WTC11 (cell line): ENCODE measurements around the gene PNMA8C. TPM values are rescaled to one million over a fixed set of nuclear protein-coding genes. Genes with fewer than 3 reads are reported as not detected.
"Not testable (repeated sequence)": the region's sequence is repeated elsewhere in the genome, so short reads cannot be mapped to it uniquely, and the experiment has no call there.

Experiments used
- ATAC-seq: fragments of 200-7000 bp; cut with Tn5 transposase; 2 replicates; pipeline ENCODE4 v1.10.0; 2021; ENCODE audit warnings: mild to moderate bottlenecking, moderate library complexity
- CTCF ChIA-PET: fragments of 300-600 bp; sonication (Branson Sonifier 250); formaldehyde crosslinking; loops from one replicate; lab custom pipeline; 2021; ENCODE audit warnings: antibody characterized with exemption; lab: Charles Lee
- POLR2A ChIA-PET: fragments of 350-600 bp; sonication (Branson Sonifier 250); formaldehyde crosslinking; loops from one replicate; lab custom pipeline; 2021; ENCODE audit warnings: antibody characterized with exemption; lab: Charles Lee
- DNase-seq: peaks from one replicate; pipeline ENCODE4 v3.0.0; 2021; ENCODE audit warnings: low spot score
- H3K27ac Mint-ChIP-seq: 2 replicates; pipeline ENCODE4 v1.8.0; 2021; ENCODE audit warnings: mixed read lengths
- H3K27me3 Mint-ChIP-seq: 2 replicates; pipeline ENCODE4 v1.8.0; 2021; ENCODE audit warnings: low read depth, mild to moderate bottlenecking, moderate library complexity, mixed read lengths
- H3K36me3 Mint-ChIP-seq: 2 replicates; pipeline ENCODE4 v1.8.0; 2021; ENCODE audit warnings: mixed read lengths
- H3K4me1 Mint-ChIP-seq: 2 replicates; pipeline ENCODE4 v1.8.0; 2022; ENCODE audit warnings: mixed read lengths
- H3K4me3 Mint-ChIP-seq: 2 replicates; pipeline ENCODE4 v1.8.0; 2021; ENCODE audit warnings: mild to moderate bottlenecking, moderate library complexity, mixed read lengths
- H3K9me3 Mint-ChIP-seq: 2 replicates; pipeline ENCODE4 v1.8.0; 2021; ENCODE audit warnings: mixed read lengths
- ATF2 ChIP-seq: sonication (generic); formaldehyde crosslinking; IDR thresholded peaks from 2 replicates; pipeline ENCODE4 v1.8.1; 2022; ENCODE audit warnings: low read depth, missing genetic modification reagents, borderline replicate concordance
- CTCF ChIP-seq: fragments of 200-600 bp; IDR thresholded peaks from 2 replicates; pipeline ENCODE4 v1.8.0; 2022; ENCODE audit warnings: antibody characterized with exemption
- E2F1 ChIP-seq: sonication (generic); formaldehyde crosslinking; IDR thresholded peaks from 2 replicates; pipeline ENCODE4 v1.8.0; 2022; ENCODE audit warnings: mild to moderate bottlenecking, missing genetic modification reagents
- E2F4 ChIP-seq: sonication (generic); formaldehyde crosslinking; IDR thresholded peaks from 2 replicates; pipeline ENCODE4 v1.8.1; 2022; ENCODE audit warnings: low read depth, mild to moderate bottlenecking, moderate library complexity, missing genetic modification reagents, borderline replicate concordance
- ETV6 ChIP-seq: sonication (generic); formaldehyde crosslinking; IDR thresholded peaks from 2 replicates; pipeline ENCODE4 v1.8.1; 2022; ENCODE audit warnings: mild to moderate bottlenecking, missing genetic modification reagents
- FOXJ3 ChIP-seq: sonication (generic); formaldehyde crosslinking; IDR thresholded peaks from 2 replicates; pipeline ENCODE4 v1.9.0; 2021; ENCODE audit warnings: missing genetic modification reagents, mild to moderate bottlenecking, borderline replicate concordance
- GABPB1 ChIP-seq: sonication (generic); formaldehyde crosslinking; IDR thresholded peaks from 2 replicates; pipeline ENCODE4 v1.8.1; 2023; ENCODE audit warnings: mild to moderate bottlenecking, missing genetic modification reagents
- GTF2I ChIP-seq: fragments of 250-450 bp; sonication (Bioruptor Pico); conservative IDR thresholded peaks from 2 replicates; pipeline ENCODE4 v1.4.0; 2021; ENCODE audit warnings: mild to moderate bottlenecking
- HMGXB4 ChIP-seq: sonication (generic); formaldehyde crosslinking; IDR thresholded peaks from 2 replicates; pipeline ENCODE4 v1.8.1; 2023; ENCODE audit warnings: mild to moderate bottlenecking, moderate library complexity, missing genetic modification reagents
- IRF1 ChIP-seq: sonication (generic); formaldehyde crosslinking; IDR thresholded peaks from 2 replicates; pipeline ENCODE4 v1.8.0; 2023; ENCODE audit warnings: missing genetic modification reagents
- IRF2 ChIP-seq: sonication (generic); formaldehyde crosslinking; IDR thresholded peaks from 2 replicates; pipeline ENCODE4 v1.8.0; 2022; ENCODE audit warnings: low read depth, missing genetic modification reagents, borderline replicate concordance
- JAZF1 ChIP-seq: fragments of 250-450 bp; sonication (Bioruptor Pico); IDR thresholded peaks from 2 replicates; pipeline ENCODE4 v1.9.0; 2021; ENCODE audit warnings: moderate library complexity, mild to moderate bottlenecking, inconsistent platforms
- KAT7 ChIP-seq: sonication (generic); formaldehyde crosslinking; IDR thresholded peaks from 2 replicates; pipeline ENCODE4 v1.8.1; 2023; ENCODE audit warnings: missing genetic modification reagents, mild to moderate bottlenecking, borderline replicate concordance
- NFATC4 ChIP-seq: fragments of 250-450 bp; sonication (Bioruptor Pico); IDR thresholded peaks from 2 replicates; pipeline ENCODE4 v1.9.0; 2021; ENCODE audit warnings: mild to moderate bottlenecking
- ZNF121 ChIP-seq: sonication (generic); formaldehyde crosslinking; IDR thresholded peaks from 2 replicates; pipeline ENCODE4 v1.8.0; 2023; ENCODE audit warnings: missing genetic modification reagents
- ZNF396 ChIP-seq: fragments of 250-450 bp; sonication (Bioruptor Pico); IDR thresholded peaks from 2 replicates; pipeline ENCODE4 v1.8.0; 2021; ENCODE audit warnings: mild to moderate bottlenecking, moderate library complexity, borderline replicate concordance
- ZNF416 ChIP-seq: fragments of 250-450 bp; sonication (Bioruptor Pico); IDR thresholded peaks from 2 replicates; pipeline ENCODE4 v1.9.0; 2021; ENCODE audit warnings: mild to moderate bottlenecking, inconsistent platforms
- ZNF425 ChIP-seq: fragments of 250-450 bp; sonication (Bioruptor Pico); conservative IDR thresholded peaks from 2 replicates; pipeline ENCODE4 v1.9.0; 2021; ENCODE audit warnings: mild to moderate bottlenecking
- total RNA-seq: library from RNA; stranded (reverse); gene quantifications from 3 replicates; pipeline ENCODE4 v1.2.3, GENCODE V29; 2021

The PNMA8C gene
- total RNA-seq, 1 experiment from 2014 or later, result 1.2 TPM

- Mint-ChIP-seq H3K9me3 (no peaks in the 10 kb centered on the region), H3K27me3 (no peaks in the 10 kb centered on the region; the same call in 1 of the 2 replicates), H3K36me3 (no peaks in the 10 kb centered on the region)
- DNase-seq, result no peak
- TF ChIP-seq NFATC4 (CRISPR knock-in tag) (no peak), ZNF425 (CRISPR knock-in tag) (no peak), ZNF121 (no peak), E2F1 (CRISPR knock-in tag) (no peak), IRF2 (CRISPR knock-in tag) (no peak), GABPB1 (CRISPR knock-in tag) (no peak), IRF1 (CRISPR knock-in tag) (no peak), E2F4 (CRISPR knock-in tag) (no peak), FOXJ3 (CRISPR knock-in tag) (no peak), ATF2 (CRISPR knock-in tag) (no peak)
- TF ChIP-seq, all 79 proteins: peak for 0
- no peak overlapping the region for H3K4me3 Mint-ChIP-seq
- H3K4me1 Mint-ChIP-seq, result no peaks in the 10 kb centered on the region
- H3K27ac Mint-ChIP-seq, result no peak overlapping the region
- POLR2A ChIA-PET, result no interaction called here
- ATAC-seq, result no peak
- CTCF ChIA-PET, result interaction anchor here (1.2 kb wide), 1 partner anchor 11 kb away, joined by 4 read pairs; no protein-coding TSS in a partner anchor
Observed at GRCh38 chr19:46442808-46443450, 14.2 kb upstream of the PNMA8C start.

- H3K27ac Mint-ChIP-seq, result no peak overlapping the region
- no peak overlapping the region for H3K4me3 Mint-ChIP-seq
- TF ChIP-seq IRF2 (CRISPR knock-in tag), result no peak
- TF ChIP-seq HMGXB4 (CRISPR knock-in tag), result no peak
- TF ChIP-seq JAZF1 (CRISPR knock-in tag), result no peak
- no peak for TF ChIP-seq KAT7
- no peak for TF ChIP-seq ETV6 (CRISPR knock-in tag)
- no peak for TF ChIP-seq CTCF
- no peak for TF ChIP-seq GTF2I (CRISPR knock-in tag)
- no peak for TF ChIP-seq ZNF396 (CRISPR knock-in tag)
- TF ChIP-seq ZNF416 (CRISPR knock-in tag), result no peak
- ChIA-PET CTCF (interaction anchor here (1.5 kb wide), 1 partner anchor 10 kb away, joined by 6 read pairs; no protein-coding TSS in a partner anchor), POLR2A (no interaction called here)
- ATAC-seq, result no peak
- H3K9me3 Mint-ChIP-seq, result no peaks in the 10 kb centered on the region
- H3K36me3 Mint-ChIP-seq, result no peaks in the 10 kb centered on the region
- no peak for DNase-seq
- no peaks in the 10 kb centered on the region for H3K27me3 Mint-ChIP-seq
- no peaks in the 10 kb centered on the region for H3K4me1 Mint-ChIP-seq
Observed at GRCh38 chr19:46441866-46442265, 13.1 kb upstream of the PNMA8C start.

GRCh38 chr19:46435689-46436088 is 7.0 kb upstream of the PNMA8C start:
- POLR2A ChIA-PET, ATAC-seq: not testable (repeated sequence)

More at GRCh38 chr19:46435689-46436088, 7.0 kb upstream of the PNMA8C start:
- H3K36me3 Mint-ChIP-seq, H3K27me3 Mint-ChIP-seq, DNase-seq, H3K4me3 Mint-ChIP-seq, H3K4me1 Mint-ChIP-seq, H3K27ac Mint-ChIP-seq, H3K9me3 Mint-ChIP-seq: not testable (repeated sequence)
- CTCF ChIA-PET, result interaction anchor here (0.6 kb wide), 2 partner anchors 31 to 296 kb away, joined by 3 read pairs; no protein-coding TSS in a partner anchor
